GM21360 (cell line): ENCODE data around the gene ZNF563.
"Not testable (repeated sequence)": the region's sequence is repeated elsewhere in the genome, so short reads cannot be mapped to it uniquely, and the experiment has no call there.

Experiments
- ATAC-seq: cut with Tn5 transposase; IDR thresholded peaks from one replicate; pipeline ENCODE4 v1.9.1; 2021; ENCODE audit warnings: mild to moderate bottlenecking, moderate library complexity; ENCODE audit not compliant: unreplicated experiment

The ZNF563 gene

DNA sequence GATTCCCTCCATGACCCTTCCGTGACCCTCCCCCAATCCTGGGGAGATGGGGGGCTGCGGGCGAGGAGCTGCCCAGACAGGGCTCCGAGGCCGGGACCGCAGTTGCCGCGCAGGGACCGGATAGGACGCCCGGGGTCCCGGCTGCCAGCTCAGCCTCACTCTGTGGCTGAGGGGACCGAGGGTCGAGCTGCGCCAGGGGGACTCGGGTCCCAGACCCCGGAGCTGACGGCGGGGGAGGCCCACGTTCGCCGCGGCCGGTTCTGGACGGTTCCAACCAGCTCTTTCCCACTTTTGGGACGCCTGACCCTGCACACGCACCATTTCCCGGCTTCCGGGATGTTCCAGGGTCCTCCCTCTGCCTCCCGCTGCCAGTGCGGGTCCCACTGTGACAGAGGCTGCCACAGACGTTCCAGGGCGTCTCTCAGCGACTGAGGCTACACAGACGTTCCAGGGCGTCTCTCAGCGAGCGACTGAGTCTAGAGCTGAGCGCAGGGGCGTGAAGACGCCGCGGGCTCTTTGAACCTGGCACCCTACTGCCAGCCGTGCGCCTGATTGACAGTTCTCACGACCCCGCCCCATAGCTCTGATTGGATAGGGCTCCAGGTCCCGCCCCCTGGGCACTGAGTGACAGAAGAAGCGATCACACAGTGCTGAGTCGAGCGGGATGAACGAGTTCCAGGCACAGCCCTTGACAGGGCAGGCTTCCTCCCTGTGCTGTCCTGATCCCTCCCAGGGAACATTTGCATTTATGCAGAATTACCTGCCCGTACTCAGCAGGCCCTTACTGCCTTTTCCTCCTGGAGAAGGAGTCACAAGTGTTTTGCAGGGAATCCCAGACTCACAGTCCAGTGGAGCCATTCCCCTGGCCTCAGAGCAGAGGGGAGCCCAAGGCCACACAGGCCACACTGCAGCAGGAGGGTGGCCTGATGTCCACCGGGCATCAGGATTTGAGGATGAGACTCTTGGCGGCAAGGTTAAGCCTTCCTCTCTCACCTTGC is at the start of gene ZNF563:
Gene ZNF563 (minus strand): TSS at position 472 of the 998 bp plus-strand sequence. CDS start 151 bp downstream, at position 321.
- ATAC-seq = peak; percentile 87

GRCh38 chr19:12380444-12380737 is 47.0 kb upstream of the ZNF563 start:
- ATAC-seq = no peak

DNA sequence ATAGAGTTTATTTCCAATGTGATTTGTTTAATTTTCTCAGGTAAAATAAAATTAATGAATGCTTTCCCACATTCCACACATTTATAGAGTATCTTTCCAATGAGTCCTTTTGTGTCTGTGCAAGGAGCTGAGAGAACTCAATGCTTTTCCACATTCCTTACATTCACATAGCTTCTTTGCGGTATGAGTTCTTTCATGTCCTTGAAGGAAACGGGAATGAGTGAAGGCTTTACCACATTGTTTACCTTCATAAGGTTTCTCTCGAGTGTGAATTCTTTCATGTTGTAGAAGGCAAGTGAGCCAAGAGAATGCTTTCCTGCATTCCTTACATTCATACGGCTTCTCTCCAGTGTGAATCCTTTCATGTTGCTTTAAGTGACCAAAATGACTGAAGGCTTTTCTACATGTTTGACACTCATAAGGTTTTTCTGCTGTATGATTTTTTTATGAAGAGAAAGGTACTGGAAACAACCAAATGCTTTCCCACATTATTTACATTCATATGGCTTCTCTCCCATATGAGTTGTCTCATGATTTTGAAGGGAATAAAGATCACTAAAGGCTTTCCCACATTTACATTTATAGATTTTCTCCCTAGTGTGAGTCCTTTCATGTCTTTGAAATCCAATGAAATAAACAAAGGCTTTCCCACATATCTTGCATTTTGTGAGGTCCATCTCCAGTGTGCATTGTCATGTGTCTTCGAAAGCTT is 46.5 kb upstream of the ZNF563 start:
- ATAC-seq = no peak

DNA sequence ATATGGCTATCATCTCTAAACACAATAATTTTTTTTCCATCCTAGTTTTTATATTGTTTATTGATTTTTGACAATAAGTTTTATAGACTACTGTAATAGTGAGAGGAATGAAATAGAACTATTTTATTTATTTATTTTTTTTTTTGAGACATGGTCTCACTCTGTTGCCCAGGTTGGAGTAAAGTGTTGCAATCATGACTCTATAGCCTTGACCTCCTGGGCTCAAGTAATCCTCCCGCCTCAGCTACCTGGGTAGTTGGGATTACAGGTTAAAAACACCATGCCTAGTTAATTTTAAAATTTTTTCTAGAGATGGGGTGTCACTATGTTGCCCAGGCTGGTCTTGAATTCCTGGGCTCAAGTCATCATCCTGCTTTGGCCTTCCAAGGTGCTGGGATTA is 40.6 kb upstream of the ZNF563 start:
- no peak for ATAC-seq

- no peak for ATAC-seq
These were observed 32.1 kb upstream of the ZNF563 start, which contains the start of gene ZNF442 for GRCh38 chr19:12365236-12366162. ZNF442 (minus strand) TSS chr19:12365683; CDS start chr19:12363631, 2,052 bp downstream.

- ATAC-seq = no peak
These were observed 31.2 kb upstream of the ZNF563 start for GRCh38 chr19:12364391-12365235.

GRCh38 chr19:12362236-12362635 is 28.8 kb upstream of the ZNF563 start:
- not testable (repeated sequence) for ATAC-seq

GRCh38 chr19:12353375-12353774 is 19.9 kb upstream of the ZNF563 start:
- ATAC-seq = no peak

- ATAC-seq = no peak
These were observed 17.4 kb upstream of the ZNF563 start for GRCh38 chr19:12350890-12351197.

DNA sequence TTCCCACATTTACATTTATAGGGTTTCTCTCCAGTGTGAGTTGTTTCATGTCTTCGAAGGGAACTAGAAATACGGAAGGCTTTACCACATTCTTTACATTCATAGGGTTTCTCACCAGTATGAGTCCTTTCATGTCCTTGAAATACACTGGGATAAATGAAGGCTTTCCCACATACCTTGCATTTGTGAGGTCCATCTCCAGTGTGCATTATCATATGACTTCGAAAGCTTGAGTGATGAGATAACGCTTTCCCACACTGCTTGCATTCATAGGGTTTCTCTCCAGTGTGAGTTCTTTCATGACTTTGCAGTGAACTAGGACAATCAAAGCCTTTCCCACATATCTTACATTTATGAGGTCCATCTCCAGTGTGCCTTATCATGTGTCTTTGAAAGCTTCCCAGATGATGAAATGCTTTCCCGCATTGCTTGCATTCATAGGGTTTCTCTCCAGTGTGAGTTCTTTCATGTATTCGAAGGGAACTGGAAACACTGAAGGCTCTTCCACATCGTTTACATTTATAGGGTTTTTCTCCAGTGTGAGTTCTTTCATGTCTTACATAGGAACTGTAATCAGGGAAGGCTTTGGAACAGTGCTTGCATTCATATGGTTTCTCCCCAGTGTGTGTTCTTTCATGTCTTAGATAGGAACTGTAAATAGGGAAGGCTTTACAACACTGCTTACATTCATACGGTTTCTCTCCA is 16.9 kb upstream of the ZNF563 start:
- no peak for ATAC-seq

GRCh38 chr19:12346896-12347295 is 13.5 kb upstream of the ZNF563 start:
- no peak for ATAC-seq

DNA sequence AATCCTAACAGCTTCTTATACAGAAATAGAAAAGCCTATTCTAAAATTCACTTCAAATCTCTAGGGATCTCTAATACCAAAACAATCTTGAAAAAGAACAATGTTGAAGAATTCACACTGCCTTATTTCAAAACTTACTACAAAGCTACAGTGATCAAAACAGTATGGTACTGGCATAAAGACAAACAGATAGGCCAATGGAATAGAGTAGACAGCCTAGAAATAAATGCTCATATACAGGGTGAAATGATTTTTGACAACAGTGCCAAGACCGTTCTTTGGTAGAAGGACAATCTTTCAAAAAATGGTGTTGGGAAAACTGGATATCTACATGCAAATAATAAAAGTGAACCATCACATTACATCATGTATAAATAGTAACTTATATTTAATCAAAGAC is 11.8 kb upstream of the ZNF563 start:
- no peak for ATAC-seq

GRCh38 chr19:12331211-12331941 is 2.1 kb downstream of the ZNF563 start:
- peak; percentile 44 for ATAC-seq

DNA sequence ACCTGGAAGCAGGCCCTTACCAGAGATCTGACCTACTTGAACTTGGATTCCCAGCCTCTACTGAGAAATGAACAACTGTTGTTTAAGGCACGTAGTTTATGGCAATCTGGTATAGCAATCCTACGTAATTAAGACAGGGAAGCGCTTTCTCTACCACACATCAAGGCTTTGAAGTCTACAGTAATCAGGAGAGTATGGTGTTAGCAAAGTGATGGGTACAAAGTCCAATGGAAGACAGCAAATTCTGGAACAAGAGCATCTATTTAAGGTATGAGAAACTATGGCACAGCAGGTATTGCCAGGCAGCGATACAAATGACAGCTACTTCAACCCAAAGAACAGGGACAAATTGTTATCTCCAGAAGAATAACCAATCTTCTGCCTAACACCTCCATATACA is 3.1 kb downstream of the ZNF563 start:
- ATAC-seq = no peak

DNA sequence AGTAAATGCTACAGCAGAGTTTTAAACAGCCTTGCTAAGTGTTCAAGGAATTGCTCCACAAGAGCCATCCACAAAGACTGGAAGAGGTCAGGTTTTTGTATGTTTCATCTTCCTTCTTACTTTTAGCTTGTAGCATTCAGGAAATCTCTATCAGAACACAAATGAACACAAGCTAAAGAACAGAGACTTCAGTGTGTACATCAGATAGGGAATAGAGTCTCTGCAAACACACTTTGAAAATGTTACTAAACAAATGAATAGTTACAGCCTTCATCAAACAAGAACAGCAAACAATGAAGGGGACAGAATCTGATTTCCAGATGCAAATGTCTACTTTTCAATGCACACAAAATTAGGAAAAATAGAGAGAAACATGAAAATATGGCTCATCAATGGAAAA is 7.7 kb downstream of the ZNF563 start:
- ATAC-seq = no peak

DNA sequence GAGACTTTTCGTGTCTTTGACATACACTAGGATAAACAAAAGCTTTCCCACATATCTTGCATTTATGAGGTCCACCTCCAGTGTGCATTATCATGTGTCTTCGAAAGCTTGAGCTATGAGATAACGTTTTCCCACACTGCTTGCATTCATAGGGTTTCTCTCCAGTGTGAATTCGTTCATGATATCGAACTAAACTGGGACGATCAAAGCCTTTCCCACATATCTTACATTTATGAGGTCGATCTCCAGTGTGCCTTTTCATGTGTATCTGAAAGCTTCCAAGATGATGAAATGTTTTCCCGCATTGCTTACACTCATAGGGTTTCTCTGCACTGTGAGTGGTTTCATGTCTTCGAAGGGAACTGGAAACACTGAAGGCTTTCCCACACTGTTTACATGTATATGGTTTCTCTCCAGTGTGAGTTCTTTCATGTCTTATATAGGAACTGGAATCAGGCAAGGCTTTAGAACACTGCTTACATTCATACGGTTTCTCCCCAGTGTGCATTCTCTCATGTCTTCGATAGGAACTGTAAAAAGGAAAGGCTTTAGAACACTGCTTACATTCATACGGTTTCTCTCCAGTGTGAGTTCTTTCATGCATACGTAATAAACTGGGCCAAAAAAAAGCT is 14.5 kb downstream of the ZNF563 start:
- no peak for ATAC-seq

- ATAC-seq = no peak
These were observed 18.9 kb downstream of the ZNF563 start for GRCh38 chr19:12314553-12314952.

DNA sequence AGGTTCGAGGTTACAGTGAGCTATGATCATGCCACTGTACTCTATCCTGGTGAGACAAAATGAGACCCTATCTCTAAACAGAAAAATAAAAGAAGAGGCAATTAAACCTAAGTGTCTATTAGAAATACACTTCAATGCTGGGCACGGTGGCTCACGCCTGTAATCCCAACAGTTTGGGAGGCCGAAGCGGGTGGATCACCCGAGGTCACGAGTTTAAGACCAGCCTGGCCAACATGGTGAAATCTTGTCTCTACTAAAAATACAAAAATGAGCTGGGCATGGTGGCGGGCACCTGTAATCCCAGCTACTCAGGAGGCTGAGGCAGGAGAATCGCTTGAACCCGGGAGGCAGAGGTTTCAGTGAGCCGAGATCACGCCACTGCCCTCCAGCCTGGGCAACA is 24.5 kb downstream of the ZNF563 start:
- not testable (repeated sequence) for ATAC-seq
